Right lobe of liver (tissue), 6 donors: ENCODE results near the gene SLC26A8. TPM values are rescaled to one million over a fixed set of nuclear protein-coding genes. Genes with fewer than 3 reads are reported as not detected.

Experiments used
- ATAC-seq, 4 donors: fragments of 200-7000 bp; cut with Tn5 transposase; one replicate each; pipeline ENCODE4 v1.9.1; 2020; ENCODE audit warnings: mild to moderate bottlenecking in 4 of 4, moderate library complexity in 4 of 4
- DNase-seq, 3 donors: peaks; one replicate each; pipeline ENCODE4 v3.0.0-alpha.2; 2020
- H3K27ac ChIP-seq, 3 donors: fragments of 200-600 bp; one replicate each; pipeline ENCODE4 v1.8.0; 2022
- H3K27me3 ChIP-seq, 2 donors: fragments of 200-600 bp; one replicate each; pipeline ENCODE4 v1.8.0; 2022
- H3K36me3 ChIP-seq, 4 donors: fragments of 200-600 bp; sonication (generic) in 1 of 4; one replicate each; pipeline versions ENCODE4 v1.5.1 to v1.8.0; 2017 to 2022; ENCODE audit warnings: control low read depth in 1 of 4
- H3K4me1 ChIP-seq, 4 donors: fragments of 200-600 bp; sonication (generic) in 1 of 4; one replicate each; pipeline versions ENCODE4 v1.5.1 to v1.8.0; 2017 to 2022; ENCODE audit warnings: control low read depth in 1 of 4
- H3K4me3 ChIP-seq, 3 donors: fragments of 200-600 bp; one replicate each; pipeline ENCODE4 v1.8.0; 2022
- H3K9me3 ChIP-seq, 4 donors: fragments of 200-600 bp; sonication (generic) in 1 of 4; one replicate each; pipeline versions ENCODE4 v1.5.1 to v1.8.0; 2017 to 2022; ENCODE audit warnings: control low read depth in 1 of 4
- CTCF ChIP-seq, 4 donors: fragments of 200-600 bp in 3 of 4; fragments of 450-650 bp in 1 of 4; IDR thresholded peaks; one replicate each; pipeline versions ENCODE4 v1.5.1 to v1.8.0; 2016 to 2022; ENCODE audit warnings: antibody characterized with exemption in 4 of 4, mild to moderate bottlenecking in 2 of 4
- POLR2A ChIP-seq: fragments of 450-650 bp; IDR thresholded peaks from one replicate; pipeline ENCODE4 v1.6.1; 2017; ENCODE audit warnings: antibody characterized with exemption, mild to moderate bottlenecking
- WGBS: methylation state at CpG from one replicate; pipeline ENCODE4 v1.1.6; 2018; ENCODE audit warnings: low coverage, low lambda C conversion rate; ENCODE audit not compliant: insufficient coverage; ENCODE audit errors: missing lambda C conversion rate; 5-methylcytosine and 5-hydroxymethylcytosine counted together
- intact Hi-C, 2 donors: fragments of 100-400 bp; cut with DNase I; formaldehyde crosslinking; loops; one replicate each; pipeline versions ENCODE4 v1.11.2 to v1.14.1; 2022
- total RNA-seq, 6 experiments: library from RNA; depleted of rRNA in 2 of 6; stranded (reverse); fragments of >200 nt in 2 of 6; fragmentation: NEBNext Ultra II Directional in 3 of 6; extraction: Animal tissue kit (Norgen Biotek cat#: 25700) in 3 of 6; gene quantifications; one replicate each; pipeline versions ENCODE4 v1.1.0 to v1.2.4, GENCODE V29; 2016 to 2023
- donor health status: DM: no; HTN: yes; CAD: no.
- donor health status: DM: no; HTN: no; CAD: no.
- donor health status: DM: no; HTN: no; CAD: no.
- donor health status: DM: no; HTN: yes; CAD: no.
- donor health status: DM: no; HTN: yes; CAD: no.

The SLC26A8 gene
- total RNA-seq, 6 experiments from 2014 or later: 0.06 to 0.33 (median 0.09) TPM

- intact Hi-C loops: no loop called here
- H3K4me1 ChIP-seq: no peaks in the 10 kb centered on the region
- DNase-seq (no peak), ATAC-seq (no peak)
- H3K27me3 ChIP-seq: no peaks in the 10 kb centered on the region
- H3K27ac ChIP-seq: no peak overlapping the region
- WGBS: 78% methylated on average over 2 of the region's 2 CpGs
- TF ChIP-seq CTCF (IDR thresholded peaks at IDR 0.05): no peak
- TF ChIP-seq POLR2A: no peak
- no peak overlapping the region for H3K4me3 ChIP-seq
- no peaks in the 10 kb centered on the region for H3K9me3 ChIP-seq
- H3K36me3 ChIP-seq: peaks cover 0 to 11% (median 0%) of the 10 kb centered on the region in 4 donors
Measured at GRCh38 chr6:36049582-36049981, 25.1 kb upstream of the SLC26A8 start.

- no peak overlapping the region for H3K4me3 ChIP-seq
- intact Hi-C loops: no loop called here
- H3K36me3 ChIP-seq: no peaks in the 10 kb centered on the region
- WGBS: 89% methylated on average over 8 of the region's 12 CpGs
- DNase-seq (no peak), ATAC-seq (no peak)
- no peaks in the 10 kb centered on the region for H3K27me3 ChIP-seq
- no peak overlapping the region for H3K27ac ChIP-seq
- no peaks in the 10 kb centered on the region for H3K9me3 ChIP-seq
- H3K4me1 ChIP-seq: peaks cover 0 to 18% (median 7%) of the 10 kb centered on the region in 4 donors
- TF ChIP-seq POLR2A (no peak), CTCF (IDR thresholded peaks at IDR 0.05) (no peak)
Measured at GRCh38 chr6:36042618-36043260, 18.3 kb upstream of the SLC26A8 start.

- Histone ChIP-seq H3K36me3 (no peaks in the 10 kb centered on the region), H3K27ac (no peak overlapping the region), H3K4me3 (no peak overlapping the region), H3K9me3 (no peaks in the 10 kb centered on the region), H3K27me3 (no peaks in the 10 kb centered on the region), H3K4me1 (peaks cover 0 to 27% (median 8%) of the 10 kb centered on the region in 4 donors)
- intact Hi-C loops: no loop called here
- TF ChIP-seq CTCF (IDR thresholded peaks at IDR 0.05) (no peak), POLR2A (no peak)
- ATAC-seq (no peak), DNase-seq (no peak)
Measured at GRCh38 chr6:36040958-36041357, 16.5 kb upstream of the SLC26A8 start.

GRCh38 chr6:36039112-36039511 lies 14.7 kb upstream of the SLC26A8 start:
- no peak overlapping the region for H3K27ac ChIP-seq
- no peak for DNase-seq

GRCh38 chr6:36038120-36038876 lies 13.9 kb upstream of the SLC26A8 start:
- H3K4me1 ChIP-seq: peaks cover 0 to 50% (median 11%) of the 10 kb centered on the region in 4 donors

More at GRCh38 chr6:36039112-36039511, 14.7 kb upstream of the SLC26A8 start:
- ATAC-seq: peak in 1 of 4 donors; percentile 60
- no peak for TF ChIP-seq POLR2A
- Histone ChIP-seq H3K4me1 (peaks cover 0 to 42% (median 8%) of the 10 kb centered on the region in 4 donors), H3K27me3 (no peaks in the 10 kb centered on the region), H3K4me3 (no peak overlapping the region), H3K36me3 (no peaks in the 10 kb centered on the region), H3K9me3 (no peaks in the 10 kb centered on the region)
- intact Hi-C loops: no loop called here

More at GRCh38 chr6:36038120-36038876, 13.9 kb upstream of the SLC26A8 start:
- Histone ChIP-seq H3K9me3 (no peaks in the 10 kb centered on the region), H3K27me3 (no peaks in the 10 kb centered on the region), H3K4me3 (no peak overlapping the region), H3K36me3 (no peaks in the 10 kb centered on the region), H3K27ac (no peak overlapping the region)
- TF ChIP-seq POLR2A: no peak
- no peak for TF ChIP-seq CTCF (IDR thresholded peaks at IDR 0.05)
- ATAC-seq (peak; percentile 47 to 68 (median 60)), DNase-seq (no peak)
- intact Hi-C loops: no loop called here
- 36% methylated on average over 4 of the region's 4 CpGs for WGBS
